ENCODE results near the gene TSPYL4. TPM values are rescaled to one million over a fixed set of nuclear protein-coding genes. Genes with fewer than 3 reads are reported as not detected.

Gene TSPYL4
- total and polyA plus RNA-seq, 2 of the 8 experiments (the other 6 are each of a cell fraction or from before 2014, with no cell fraction given): 20.5 to 22.6 TPM

DNA sequence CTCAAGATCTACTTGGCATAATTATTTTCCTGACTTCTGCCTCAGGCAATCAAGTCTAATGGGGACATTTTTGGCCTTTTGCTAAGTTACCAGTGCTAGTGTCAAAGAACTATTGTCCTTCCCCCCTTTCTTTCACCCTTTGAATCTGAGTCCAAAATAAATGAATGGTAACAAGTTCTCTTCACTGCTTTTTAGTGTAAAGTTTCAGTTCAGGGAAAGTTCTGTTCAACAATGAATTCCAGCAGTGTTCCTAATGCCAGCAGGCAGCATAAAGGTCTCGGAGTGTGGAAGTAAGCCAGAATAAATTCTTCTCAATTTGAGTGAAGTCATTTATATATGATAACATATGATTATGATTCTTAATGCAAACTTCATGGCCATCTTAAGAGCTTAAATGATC, 46.7 kb upstream of the TSPYL4 start (continued):
- no peak for TF ChIP-seq NANOG (IDR thresholded peaks at IDR 0.05; ENCODE audit: insufficient read depth, low read depth, low read length, poor library complexity, severe bottlenecking)

DNA sequence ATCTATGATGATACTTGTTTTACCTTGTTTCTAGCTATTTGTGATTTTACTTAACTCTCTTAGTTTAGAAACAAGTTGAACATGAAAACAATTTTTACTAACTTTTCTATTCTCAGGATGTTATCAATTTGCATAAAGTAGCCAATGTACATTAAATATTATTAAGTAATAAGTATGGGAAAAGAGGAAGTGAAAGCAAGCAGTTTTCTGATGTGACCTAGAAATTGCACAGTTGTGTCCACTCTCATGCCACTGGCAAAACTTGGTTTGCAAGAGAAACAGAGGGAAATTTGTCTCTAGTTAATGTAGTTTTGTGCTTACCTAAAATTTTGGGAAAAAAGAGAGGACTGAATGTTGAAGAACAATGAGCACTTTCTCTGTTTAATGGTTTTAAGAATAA, 45.1 kb upstream of the TSPYL4 start:
- Histone ChIP-seq H3K9me3 (ENCODE audit: insufficient read depth in 2 of 2, low read depth in 1 of 2, low read length in 1 of 2) (peaks cover 6 to 7% of the 10 kb centered on the region in 2 experiments), H3K18ac (ENCODE audit: extremely low read depth, low read length) (no peak overlapping the region), H4K5ac (ENCODE audit: insufficient read length, low read depth, low read length) (no peak overlapping the region), H3K9ac (replicated peaks in 1 of 4; ENCODE audit: extremely low read depth in 1 of 4, low read depth in 3 of 4, low read length in 3 of 4) (no peak overlapping the region), H3K79me1 (ENCODE audit: low read depth, low read length) (no peaks in the 10 kb centered on the region), H3K23me2 (ENCODE audit: low read depth, low read length) (no peaks in the 10 kb centered on the region), H3K4me3 (ENCODE audit: extremely low read depth in 1 of 4, insufficient read depth in 2 of 4, low read depth in 3 of 4, low read length in 4 of 4) (no peak overlapping the region), H4K20me1 (replicated peaks in 1 of 2; ENCODE audit: control insufficient read depth in 1 of 2, insufficient read depth in 2 of 2, low read length in 2 of 2) (peaks cover 0 to 1% of the 10 kb centered on the region in 2 experiments), H2BK12ac (ENCODE audit: low read depth, low read length) (no peak overlapping the region), H2BK5ac (ENCODE audit: low read depth, low read length) (no peak overlapping the region), H3K4me2 (ENCODE audit: insufficient read depth in 1 of 2, low read depth in 2 of 2, low read length in 2 of 2) (no peak overlapping the region), H3K4ac (replicated peaks; ENCODE audit: insufficient read length, low read depth, low read length) (no peak overlapping the region), H2AFZ (ENCODE audit: low read length) (no peak overlapping the region), H4K91ac (replicated peaks; ENCODE audit: insufficient read length, low read length) (no peak overlapping the region), H4K8ac (ENCODE audit: extremely low read depth, insufficient read depth, low read length) (no peak overlapping the region), H3K27me3 (replicated peaks in 1 of 4; ENCODE audit: control insufficient read depth in 3 of 4, extremely low read depth in 1 of 4, insufficient read depth in 3 of 4, low read length in 3 of 4) (no peaks in the 10 kb centered on the region), H2BK120ac (replicated peaks; ENCODE audit: low read depth, low read length) (no peak overlapping the region), H2BK15ac (ENCODE audit: low read length) (no peak overlapping the region), H2BK20ac (ENCODE audit: low read length) (no peak overlapping the region), H3K14ac (ENCODE audit: insufficient read length) (no peak overlapping the region), H3K27ac (ENCODE audit: low read depth, low read length) (no peak overlapping the region), H3K4me1 (replicated peaks in 1 of 4; ENCODE audit: control insufficient read depth in 3 of 4, insufficient read depth in 4 of 4, low read length in 3 of 4) (no peaks in the 10 kb centered on the region), H3K79me2 (ENCODE audit: control insufficient read depth in 1 of 2, insufficient read depth in 2 of 2, low read length in 2 of 2) (no peaks in the 10 kb centered on the region), H3K56ac (replicated peaks; ENCODE audit: insufficient read length, low read depth, low read length) (no peak overlapping the region), H2AK5ac (ENCODE audit: low read depth, low read length) (no peak overlapping the region), H3K23ac (ENCODE audit: insufficient read length) (no peak overlapping the region), H3K36me3 (ENCODE audit: control insufficient read depth in 2 of 4, insufficient read depth in 4 of 4, low read length in 3 of 4) (no peaks in the 10 kb centered on the region)
- FAIRE-seq: no peak
- CTCF ChIA-PET (ENCODE audit: partially characterized antibody): interaction anchor here (1.0 to 1.2 kb wide), 2 partner anchors 8 to 11 kb away, joined by 3 to 4 read pairs; no protein-coding TSS in a partner anchor
- no peak for DNase-seq (ENCODE audit: low read depth in 1 of 2, low spot score in 2 of 2)
- POLR2A ChIA-PET (ENCODE audit: partially characterized antibody): no interaction called here
- TF ChIP-seq BACH1 (IDR thresholded peaks at IDR 0.05; ENCODE audit: low read length) (no peak), TAF1 (IDR thresholded peaks at IDR 0.05; ENCODE audit: low read depth, low read length) (no peak), TAF7 (optimal IDR thresholded peaks at IDR 0.05; ENCODE audit: borderline replicate concordance, low read depth, low read length) (no peak), CEBPB (IDR thresholded peaks at IDR 0.05; ENCODE audit: low read depth, low read length) (no peak), BCL11A (IDR thresholded peaks at IDR 0.05; ENCODE audit: low read depth in 2 of 2, low read length in 2 of 2) (no peak), RFX5 (IDR thresholded peaks at IDR 0.05; ENCODE audit: borderline replicate concordance, low read depth, low read length) (no peak), CBX5 (IDR thresholded peaks at IDR 0.05; ENCODE audit: low read depth, low read length) (no peak), JUND (IDR thresholded peaks at IDR 0.05; ENCODE audit: low read length) (no peak)
- TF ChIP-seq, protein P1, sequence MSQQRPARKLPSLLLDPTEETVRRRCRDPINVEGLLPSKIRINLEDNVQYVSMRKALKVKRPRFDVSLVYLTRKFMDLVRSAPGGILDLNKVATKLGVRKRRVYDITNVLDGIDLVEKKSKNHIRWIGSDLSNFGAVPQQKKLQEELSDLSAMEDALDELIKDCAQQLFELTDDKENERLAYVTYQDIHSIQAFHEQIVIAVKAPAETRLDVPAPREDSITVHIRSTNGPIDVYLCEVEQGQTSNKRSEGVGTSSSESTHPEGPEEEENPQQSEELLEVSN (IDR thresholded peaks at IDR 0.05): no peak
- TF ChIP-seq, protein P2, sequence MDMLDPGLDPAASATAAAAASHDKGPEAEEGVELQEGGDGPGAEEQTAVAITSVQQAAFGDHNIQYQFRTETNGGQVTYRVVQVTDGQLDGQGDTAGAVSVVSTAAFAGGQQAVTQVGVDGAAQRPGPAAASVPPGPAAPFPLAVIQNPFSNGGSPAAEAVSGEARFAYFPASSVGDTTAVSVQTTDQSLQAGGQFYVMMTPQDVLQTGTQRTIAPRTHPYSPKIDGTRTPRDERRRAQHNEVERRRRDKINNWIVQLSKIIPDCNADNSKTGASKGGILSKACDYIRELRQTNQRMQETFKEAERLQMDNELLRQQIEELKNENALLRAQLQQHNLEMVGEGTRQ (IDR thresholded peaks at IDR 0.05; ENCODE audit: low read length): no peak
